Measurements from ENCODE around the gene ZDHHC4.

ZDHHC4 gene

DNA sequence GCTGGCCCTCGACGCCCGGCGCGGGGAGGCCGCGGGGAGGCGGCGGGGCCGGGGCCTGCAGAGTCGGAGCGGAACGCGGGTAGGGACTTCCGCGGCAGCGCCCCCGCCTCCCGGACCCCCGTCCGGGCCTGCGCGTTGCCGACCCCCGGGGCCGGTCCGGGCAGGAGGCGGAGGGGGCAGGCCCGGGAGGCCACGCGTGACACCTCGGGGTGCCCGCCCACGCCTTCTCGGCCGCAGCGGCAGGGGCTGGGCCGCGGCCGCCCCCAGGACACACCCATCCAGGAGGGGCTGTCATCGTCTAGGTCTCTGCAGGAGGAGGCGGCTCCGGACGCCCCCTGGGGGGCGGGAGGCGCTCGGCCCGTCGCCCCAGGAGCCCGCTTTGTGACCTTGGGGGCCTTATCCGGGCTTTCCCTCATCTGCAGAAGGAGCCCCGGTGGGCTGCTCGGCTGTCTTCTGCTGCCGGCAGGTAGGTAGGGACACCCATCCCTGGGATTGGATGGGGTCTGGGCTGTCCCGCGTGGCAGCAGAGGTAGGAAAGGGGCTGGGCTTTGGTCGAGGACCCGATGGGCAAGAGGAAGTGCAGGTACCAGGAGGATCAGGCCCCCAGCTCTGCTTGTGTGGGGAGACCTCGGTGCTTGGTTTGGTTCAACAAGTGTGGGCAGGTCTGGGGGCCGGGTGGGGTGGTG lies 60.4 kb downstream of the ZDHHC4 start:
- DNase-seq = peak; percentile 65 to 76
